A204.1 (cell line): ENCODE data around the gene BCL2L11.

Experiments used
- FAIRE-seq: peaks from 2 replicates; lab custom pipeline; 2012; peaks lifted over from hg19 to GRCh38; lab: Jason Lieb, UNC

Gene BCL2L11

DNA sequence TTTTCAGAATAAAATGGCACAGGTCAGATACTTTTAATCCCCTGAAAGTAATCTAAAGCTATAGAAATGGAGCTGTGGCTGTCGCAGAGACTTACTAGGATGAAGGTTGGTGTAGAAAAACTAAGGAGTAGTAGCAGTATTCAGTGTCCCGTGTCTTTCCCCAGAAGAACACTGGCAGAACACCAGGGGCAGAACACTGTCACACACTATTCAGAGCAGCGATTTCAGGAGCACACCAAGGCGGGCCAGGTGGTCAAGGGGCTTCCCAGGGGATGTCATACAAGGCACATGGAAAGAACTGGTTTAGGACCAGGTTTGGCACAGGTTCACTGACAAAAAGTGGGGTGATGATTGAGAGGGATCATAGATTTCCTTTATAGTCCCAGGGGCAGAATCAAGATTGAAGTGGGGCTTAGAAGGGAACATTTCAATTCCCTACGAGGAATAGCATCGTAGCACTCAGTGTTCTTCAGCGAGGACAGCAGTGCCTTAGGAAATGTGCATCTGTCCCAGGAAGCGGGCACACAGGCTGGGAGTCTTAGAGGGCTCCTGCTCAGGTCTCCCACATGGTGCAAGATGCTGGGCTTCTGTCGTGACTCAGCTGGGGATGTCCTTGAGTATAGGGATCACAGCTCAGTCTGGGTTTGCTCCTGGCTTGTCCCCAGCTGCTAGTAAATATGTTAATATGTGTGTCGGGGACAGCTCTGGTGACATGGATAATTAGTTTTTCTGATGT, 22.6 kb downstream of the BCL2L11 start:
- FAIRE-seq: no peak

DNA sequence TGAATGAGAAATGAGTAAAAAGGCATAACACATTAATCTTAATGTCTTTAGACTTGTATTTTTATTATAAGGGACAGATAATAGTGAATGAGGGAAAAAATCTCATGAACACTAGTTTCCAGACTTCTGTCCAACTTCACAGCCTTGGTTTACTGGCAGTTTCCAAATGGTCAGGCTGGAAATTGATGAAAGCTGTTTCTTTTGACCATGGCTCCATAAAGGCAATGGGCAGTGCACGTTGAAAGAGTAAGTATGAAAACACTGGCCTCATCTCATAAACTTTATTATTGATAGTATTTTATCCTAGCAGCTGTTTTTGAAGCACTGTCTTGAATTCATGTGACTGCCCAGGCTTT, 23.1 kb downstream of the BCL2L11 start:
- FAIRE-seq: no peak

- no peak for FAIRE-seq
These were observed 24.5 kb downstream of the BCL2L11 start for GRCh38 chr2:111145103-111145760.

- no peak for FAIRE-seq
These were observed 25.2 kb downstream of the BCL2L11 start for GRCh38 chr2:111145951-111146350.

DNA sequence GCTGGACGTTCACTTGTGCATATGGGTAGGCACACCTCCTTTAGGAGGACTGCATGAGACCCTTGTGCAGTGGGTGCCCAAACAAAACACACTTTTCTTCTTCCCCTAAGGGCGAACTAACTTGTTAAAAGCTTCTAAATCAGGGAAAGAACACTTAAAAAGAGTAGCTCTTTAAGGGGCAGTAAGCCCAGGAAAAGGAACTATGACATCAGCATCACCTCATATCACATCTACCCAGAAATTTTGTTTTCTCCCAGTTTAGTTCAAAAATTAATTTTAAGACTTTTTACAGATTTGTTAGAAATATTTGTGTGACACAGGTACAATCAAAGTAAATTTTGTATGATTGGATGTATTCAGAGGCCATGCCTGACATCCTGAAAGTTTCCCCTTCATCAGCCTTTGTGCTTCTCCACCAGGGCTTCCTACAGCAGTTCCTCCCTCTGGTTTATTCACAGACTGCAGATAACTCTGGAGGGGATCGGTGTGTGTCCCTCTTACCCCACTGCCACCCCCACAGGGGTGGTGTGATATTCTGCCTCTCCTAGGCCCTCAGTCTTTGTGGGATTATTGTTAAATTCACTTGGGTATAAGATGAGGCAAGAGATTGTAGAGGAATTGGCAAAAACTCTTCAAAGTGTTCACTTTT, 27.6 kb downstream of the BCL2L11 start:
- no peak for FAIRE-seq

DNA sequence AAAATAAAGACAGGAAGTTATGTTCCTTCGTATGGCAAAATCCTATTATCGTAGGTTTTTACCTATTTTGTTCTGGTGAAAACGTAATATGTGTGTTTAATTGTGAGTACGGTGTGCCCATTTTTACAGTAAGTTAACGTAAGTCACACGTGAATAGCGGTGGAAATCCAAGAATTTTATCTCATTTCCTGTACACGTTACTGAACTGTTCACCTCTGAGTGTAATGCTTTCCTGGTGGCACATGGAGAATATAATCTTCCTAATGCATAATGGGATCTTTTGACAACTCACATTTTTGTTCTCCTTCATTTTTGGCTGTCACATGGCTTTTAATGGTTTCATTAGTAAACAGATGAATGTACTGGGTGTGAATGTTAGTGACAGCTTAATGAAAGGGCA, 28.2 kb downstream of the BCL2L11 start:
- FAIRE-seq: no peak

DNA sequence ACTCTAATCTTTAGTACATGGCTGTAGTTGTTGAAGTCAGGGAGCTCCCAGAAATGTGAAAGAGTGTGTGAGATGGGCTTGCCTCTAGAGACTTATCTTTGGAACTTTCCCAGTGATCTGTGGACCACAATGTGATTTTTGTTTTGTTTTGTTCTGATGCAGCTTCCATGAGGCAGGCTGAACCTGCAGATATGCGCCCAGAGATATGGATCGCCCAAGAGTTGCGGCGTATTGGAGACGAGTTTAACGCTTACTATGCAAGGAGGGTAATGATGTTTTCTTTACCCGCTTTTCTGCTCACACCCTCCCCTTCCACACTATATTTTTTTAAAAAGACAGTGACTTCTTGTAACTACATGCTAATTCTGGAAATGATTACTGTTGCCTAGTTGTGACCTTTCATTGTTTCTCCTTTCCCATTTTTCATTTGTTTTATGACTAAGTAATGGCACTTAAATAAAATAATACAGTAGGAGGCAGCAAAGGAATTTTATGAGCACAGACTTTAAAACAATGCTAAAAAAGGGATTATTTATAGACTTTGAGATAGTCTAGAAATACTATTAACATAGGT, 29.3 kb downstream of the BCL2L11 start:
- FAIRE-seq: no peak

- FAIRE-seq: no peak
These were observed 34.0 kb downstream of the BCL2L11 start for GRCh38 chr2:111154758-111155157.

DNA sequence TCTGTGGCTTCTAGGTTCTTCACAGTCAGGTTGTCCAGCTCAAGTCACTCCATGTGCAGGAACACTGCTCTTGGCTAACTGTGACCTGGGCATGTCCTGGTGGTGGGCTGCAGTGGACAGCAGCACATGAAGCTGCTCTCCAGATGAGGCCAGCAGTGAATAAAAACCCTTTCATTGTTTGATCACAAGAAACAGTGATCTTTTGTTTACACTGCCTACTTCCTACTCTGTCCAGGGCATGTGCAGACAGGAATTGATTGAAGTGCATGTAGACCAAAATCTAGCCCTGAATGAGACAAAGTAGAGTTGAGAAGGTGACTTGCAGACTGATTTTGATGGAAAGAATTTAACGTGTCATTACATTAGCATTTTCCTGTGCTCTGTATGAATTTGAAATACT, 34.9 kb downstream of the BCL2L11 start:
- FAIRE-seq: no peak

GRCh38 chr2:111156529-111156928, 35.8 kb downstream of the BCL2L11 start:
- no peak for FAIRE-seq

DNA sequence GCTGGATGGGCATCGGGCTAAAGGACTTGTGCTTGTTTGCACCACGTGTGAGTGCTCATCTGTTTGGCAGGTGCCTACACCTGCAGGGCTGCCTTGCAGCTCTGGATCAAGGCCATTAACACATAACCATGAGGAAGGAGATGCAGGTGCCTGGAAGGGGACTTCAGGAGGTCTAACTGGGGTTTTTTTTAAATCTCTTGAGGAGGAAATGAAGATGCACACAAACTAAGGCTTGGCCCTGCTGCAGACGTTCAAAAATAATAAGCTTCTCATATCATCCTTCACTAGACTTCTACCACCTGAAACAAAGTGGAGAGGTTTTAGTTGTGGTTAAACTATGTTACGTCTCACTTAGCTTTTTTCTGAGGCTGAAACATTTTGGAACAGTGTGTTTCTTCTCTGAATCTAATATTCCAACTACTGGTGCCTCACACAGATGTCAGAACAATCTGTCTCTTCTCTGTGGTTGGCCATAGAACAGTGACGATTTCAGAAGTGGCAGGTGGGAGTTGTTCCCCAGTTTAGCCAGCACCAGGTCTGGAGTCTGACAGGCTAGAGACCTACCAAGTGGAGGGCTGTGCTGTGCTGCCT, 36.5 kb downstream of the BCL2L11 start:
- no peak for FAIRE-seq

- no peak for FAIRE-seq
These were observed 37.1 kb downstream of the BCL2L11 start for GRCh38 chr2:111157798-111158197.

- FAIRE-seq: no peak
These were observed 38.9 kb downstream of the BCL2L11 start for GRCh38 chr2:111159641-111160040.

DNA sequence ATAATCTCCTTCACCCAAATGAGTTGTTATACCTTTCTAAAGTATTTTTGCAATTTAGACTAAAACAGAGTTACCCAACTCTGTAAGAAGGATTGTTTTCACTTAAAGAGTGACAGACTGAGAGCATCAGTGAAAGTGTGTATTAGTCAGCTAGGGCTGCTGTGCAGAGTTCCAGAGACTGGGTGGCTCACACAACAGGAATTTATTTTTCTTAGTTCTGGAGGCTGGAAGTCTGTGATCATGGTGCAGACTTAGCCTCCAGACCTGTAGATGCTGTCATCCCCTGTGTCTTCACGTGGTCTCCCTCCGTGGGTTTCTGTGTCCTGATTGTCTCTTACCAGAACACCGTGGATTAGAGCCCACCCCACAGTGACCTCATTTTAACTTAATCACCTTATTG, 40.0 kb downstream of the BCL2L11 start:
- no peak for FAIRE-seq

DNA sequence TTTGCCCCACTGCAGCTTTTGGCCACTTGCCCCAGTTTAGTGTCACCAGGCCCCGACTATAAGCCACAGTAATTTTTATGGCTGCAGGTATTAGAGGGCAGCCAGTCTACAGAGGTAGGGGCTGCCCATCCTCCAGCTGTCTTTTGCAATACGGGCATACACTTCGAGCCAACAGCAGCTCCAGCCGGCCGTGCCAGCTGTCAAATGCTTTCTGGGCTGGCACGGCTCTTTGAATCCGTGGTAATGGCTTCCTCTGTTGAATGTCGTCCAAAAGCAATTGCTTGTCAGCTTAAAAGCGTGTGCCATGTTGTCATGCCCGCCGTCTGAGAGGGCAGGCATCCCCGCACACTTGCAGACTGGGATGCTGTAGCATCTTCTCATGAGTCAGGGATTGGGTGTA, 41.3 kb downstream of the BCL2L11 start:
- no peak for FAIRE-seq

- no peak for FAIRE-seq
These were observed 42.1 kb downstream of the BCL2L11 start for GRCh38 chr2:111162718-111163331.

DNA sequence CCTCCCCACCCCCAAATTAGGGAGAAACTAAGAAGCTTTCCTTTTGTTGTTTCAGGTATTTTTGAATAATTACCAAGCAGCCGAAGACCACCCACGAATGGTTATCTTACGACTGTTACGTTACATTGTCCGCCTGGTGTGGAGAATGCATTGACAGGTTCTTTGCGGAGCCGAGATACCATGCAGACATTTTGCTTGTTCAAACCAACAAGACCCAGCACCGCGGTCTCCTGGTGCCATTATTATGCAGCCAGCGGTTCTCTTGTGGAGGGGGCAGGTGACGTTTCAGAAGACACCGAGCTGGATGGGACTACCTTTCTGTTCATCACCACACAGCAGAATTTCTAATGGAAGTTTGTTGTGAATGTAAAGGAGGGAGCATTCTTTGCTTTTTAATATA, 43.4 kb downstream of the BCL2L11 start:
- no peak for FAIRE-seq

GRCh38 chr2:111165084-111165483, 44.4 kb downstream of the BCL2L11 start:
- FAIRE-seq: no peak

- no peak for FAIRE-seq
These were observed 45.4 kb downstream of the BCL2L11 start for GRCh38 chr2:111166115-111166514.

- FAIRE-seq: no peak
These were observed 46.6 kb downstream of the BCL2L11 start for GRCh38 chr2:111167076-111167862.

- no peak for FAIRE-seq
These were observed 47.1 kb downstream of the BCL2L11 start for GRCh38 chr2:111167863-111168162.
